Immature natural killer cell (primary cell): ENCODE measurements around the gene VPS29. TPM values are rescaled to one million over a fixed set of nuclear protein-coding genes. Genes with fewer than 3 reads are reported as not detected.
A peak's percentile ranks its signal among the peaks of the same experiment; 100 is the strongest.
"Not testable (repeated sequence)": the region's sequence is repeated elsewhere in the genome, so short reads cannot be mapped to it uniquely, and the experiment has no call there.

ENCODE experiments used
- DNase-seq, 3 donors: peaks; one replicate each; pipeline ENCODE4 v3.0.0; 2022; ENCODE audit warnings: mixed read lengths in 1 of 3
- H3K27ac Mint-ChIP-seq, 6 donors: one replicate each; pipeline ENCODE4 v1.8.0; 2020; ENCODE audit warnings: mixed read lengths in 6 of 6, mild to moderate bottlenecking in 5 of 6, inconsistent platforms in 4 of 6, moderate library complexity in 3 of 6
- H3K27me3 Mint-ChIP-seq, 3 donors: one replicate each; pipeline ENCODE4 v1.8.0; 2020 to 2021; ENCODE audit warnings: low read depth in 3 of 3, mild to moderate bottlenecking in 3 of 3, mixed read lengths in 3 of 3, moderate library complexity in 3 of 3, inconsistent platforms in 1 of 3
- H3K36me3 Mint-ChIP-seq, 3 donors: one replicate each; pipeline ENCODE4 v1.8.0; 2020; ENCODE audit warnings: mixed read lengths in 3 of 3, inconsistent platforms in 2 of 3, mild to moderate bottlenecking in 2 of 3
- H3K4me1 Mint-ChIP-seq, 2 donors: one replicate each; pipeline ENCODE4 v1.8.0; 2020; ENCODE audit warnings: inconsistent platforms in 2 of 2, mild to moderate bottlenecking in 2 of 2, mixed read lengths in 2 of 2, moderate library complexity in 1 of 2
- H3K4me3 Mint-ChIP-seq, 5 donors: one replicate each; pipeline ENCODE4 v1.8.0; 2020; ENCODE audit warnings: mild to moderate bottlenecking in 5 of 5, mixed read lengths in 5 of 5, inconsistent platforms in 3 of 5, moderate library complexity in 3 of 5
- H3K9me3 Mint-ChIP-seq, 6 donors: one replicate each; pipeline ENCODE4 v1.8.0; 2020; ENCODE audit warnings: mild to moderate bottlenecking in 6 of 6, mixed read lengths in 6 of 6, inconsistent platforms in 4 of 6, moderate library complexity in 3 of 6
- polyA plus RNA-seq, 3 donors: library from polyadenylated mRNA; unstranded; fragments of 300-500 nt; fragmentation: Illumina TruSeq; gene quantifications; one replicate each; pipeline ENCODE4 v1.2.3, GENCODE V29; 2021

VPS29 gene
- polyA plus RNA-seq, 3 donors from 2014 or later = 153 to 230 (median 206) TPM

DNA sequence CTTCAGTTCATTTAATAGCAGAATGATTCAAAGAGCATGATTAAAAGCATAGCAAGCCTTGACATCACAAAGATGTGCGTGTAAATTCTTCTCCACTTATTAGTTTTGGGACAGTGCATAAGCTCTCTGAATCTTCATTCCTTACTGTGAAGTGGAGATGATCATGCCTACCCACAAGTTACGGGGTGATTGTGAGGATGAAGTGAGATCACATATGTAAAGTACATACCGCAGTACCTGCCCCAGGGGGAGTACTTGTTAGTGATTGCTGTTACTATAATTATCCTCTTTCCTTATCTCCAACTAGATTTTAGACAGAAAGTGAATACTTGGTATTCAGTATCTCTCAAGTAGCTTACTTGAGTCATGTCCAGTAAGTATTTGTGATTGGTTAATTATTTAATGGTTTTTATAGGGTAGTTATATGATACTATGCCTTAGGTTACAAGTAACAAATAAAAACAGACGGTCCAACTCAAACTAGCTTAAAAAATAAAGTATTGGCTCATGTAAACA is 6.2 kb upstream of the VPS29 start:
- no peak for DNase-seq
- Mint-ChIP-seq H3K4me3 (no peak overlapping the region), H3K27me3 (no peaks in the 10 kb centered on the region), H3K36me3 (no peaks in the 10 kb centered on the region), H3K4me1 (peaks cover 2 to 4% of the 10 kb centered on the region in 2 donors), H3K27ac (no peak overlapping the region), H3K9me3 (no peaks in the 10 kb centered on the region)

DNA sequence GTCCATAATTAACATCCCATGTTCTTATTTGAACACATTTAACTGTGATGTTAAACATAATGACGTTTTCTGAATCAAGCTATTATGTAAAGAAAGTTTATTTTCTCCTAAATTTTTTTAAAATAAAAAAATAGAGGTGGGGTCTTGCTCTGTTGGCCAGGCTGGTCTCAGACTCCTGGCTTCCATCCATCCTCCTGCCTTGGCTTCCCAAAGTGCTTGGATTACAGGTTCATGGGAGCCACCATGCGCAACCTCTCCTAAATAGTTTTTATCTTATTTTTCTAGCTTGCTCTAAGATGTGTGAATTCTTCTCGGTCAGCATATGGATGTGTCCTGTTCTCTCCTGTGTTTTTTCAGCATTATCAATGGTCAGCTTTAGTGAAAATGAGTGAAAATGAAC is 3.4 kb upstream of the VPS29 start:
- peaks cover 25 to 30% of the 10 kb centered on the region in 2 donors for H3K4me1 Mint-ChIP-seq
- H3K9me3 Mint-ChIP-seq = no peaks in the 10 kb centered on the region
- no peak for DNase-seq
- no peaks in the 10 kb centered on the region for H3K36me3 Mint-ChIP-seq
- no peak overlapping the region for H3K27ac Mint-ChIP-seq
- no peak overlapping the region for H3K4me3 Mint-ChIP-seq
- peaks cover 11 to 14% (median 14%) of the 10 kb centered on the region in 3 donors for H3K27me3 Mint-ChIP-seq

DNA sequence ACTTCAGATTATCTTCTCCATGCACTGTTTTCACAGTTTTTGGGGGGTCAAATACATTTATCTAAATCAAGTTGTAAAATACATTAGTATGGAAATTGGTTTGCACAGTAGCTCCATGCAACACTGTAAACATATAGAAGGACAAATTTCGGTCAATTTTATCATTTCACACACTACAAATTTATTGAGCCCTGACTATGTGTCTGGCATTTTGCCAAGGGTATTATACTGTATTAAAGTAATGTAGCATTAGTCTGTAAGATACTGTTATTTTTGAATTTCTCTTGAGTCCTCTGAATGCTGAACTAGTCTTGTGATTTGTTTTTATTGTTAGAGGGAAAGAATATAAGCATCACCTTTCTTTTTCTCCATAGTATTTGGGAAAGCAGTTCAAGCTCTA is 1.5 kb upstream of the VPS29 start:
- no peaks in the 10 kb centered on the region for H3K36me3 Mint-ChIP-seq
- peaks cover 11 to 14% (median 14%) of the 10 kb centered on the region in 3 donors for H3K27me3 Mint-ChIP-seq
- peak overlapping the region in 4 of 5 donors; percentile 50 to 72 (median 56) for H3K4me3 Mint-ChIP-seq
- DNase-seq = no peak
- no peaks in the 10 kb centered on the region for H3K9me3 Mint-ChIP-seq
- H3K4me1 Mint-ChIP-seq = peaks cover 36 to 45% of the 10 kb centered on the region in 2 donors
- peak overlapping the region in 2 of 6 donors; percentile 40 to 72 for H3K27ac Mint-ChIP-seq

DNA sequence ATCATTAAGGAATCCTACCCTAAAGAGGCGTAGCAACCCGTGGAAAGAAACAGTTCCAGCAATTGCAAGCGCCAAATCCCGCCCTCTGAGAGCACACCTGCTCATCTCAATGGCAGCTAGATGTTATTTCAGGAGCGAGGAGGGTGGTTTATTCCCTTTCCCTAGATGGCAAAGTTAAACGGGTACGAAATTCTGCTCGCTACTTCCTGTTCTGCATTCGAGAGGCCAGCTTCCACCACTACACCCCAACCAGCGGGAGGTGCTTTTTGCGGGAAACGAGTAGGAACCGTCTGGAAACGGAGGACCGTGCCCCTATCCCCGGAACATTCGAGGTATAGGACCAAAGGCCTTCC is 536 bp downstream of the VPS29 start:
- no peak for DNase-seq
- H3K4me3 Mint-ChIP-seq = peak overlapping the region; percentile 93 to 98 (median 98)
- peaks cover 13 to 14% (median 14%) of the 10 kb centered on the region in 3 donors for H3K27me3 Mint-ChIP-seq
- H3K27ac Mint-ChIP-seq = peak overlapping the region; percentile 90 to 99 (median 96)
- H3K9me3 Mint-ChIP-seq = no peaks in the 10 kb centered on the region
- peaks cover 0 to under 1% (median 0%) of the 10 kb centered on the region in 3 donors for H3K36me3 Mint-ChIP-seq
- H3K4me1 Mint-ChIP-seq = peaks cover 36 to 45% of the 10 kb centered on the region in 2 donors

DNA sequence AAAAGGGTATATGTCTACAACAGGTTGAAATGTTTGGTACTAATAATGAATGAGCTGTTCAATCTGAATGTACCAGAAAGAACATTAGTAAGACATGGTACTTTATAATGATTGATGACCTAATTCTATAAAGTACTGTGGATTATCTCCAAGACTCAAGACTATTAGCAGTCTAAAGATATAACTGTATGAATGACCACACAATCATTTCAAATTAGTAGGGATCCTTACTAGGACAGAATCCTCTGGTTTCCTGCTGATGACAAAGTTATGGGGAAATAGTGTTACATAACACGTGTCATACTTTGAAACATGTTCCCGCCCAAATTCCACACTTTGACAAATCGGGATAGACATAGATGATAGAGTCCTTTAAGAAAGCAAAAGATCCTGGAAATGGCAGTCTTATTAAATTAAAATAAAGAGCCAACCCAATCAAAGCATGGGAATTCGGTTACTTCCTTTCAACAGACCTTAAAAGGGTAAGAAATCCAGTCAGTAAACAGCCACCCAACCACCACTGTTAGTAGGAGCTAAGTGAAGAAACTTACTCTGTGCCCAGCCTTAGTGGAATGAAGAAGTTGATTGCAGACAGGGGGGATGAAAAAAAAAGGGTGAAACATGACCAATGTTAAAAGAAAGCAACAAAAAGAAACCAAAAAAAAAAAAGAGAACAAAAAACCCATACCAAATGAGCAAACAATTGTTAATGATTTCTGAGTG is 2.8 kb downstream of the VPS29 start:
- Mint-ChIP-seq H3K4me3 (peak overlapping the region; percentile 28 to 66 (median 50)), H3K4me1 (peaks cover 36 to 45% of the 10 kb centered on the region in 2 donors), H3K36me3 (peaks cover 0 to 11% (median 11%) of the 10 kb centered on the region in 3 donors), H3K27ac (peak overlapping the region in 5 of 6 donors; percentile 61 to 79 (median 71)), H3K27me3 (peaks cover 13 to 14% (median 14%) of the 10 kb centered on the region in 3 donors), H3K9me3 (no peaks in the 10 kb centered on the region)
- no peak for DNase-seq

DNA sequence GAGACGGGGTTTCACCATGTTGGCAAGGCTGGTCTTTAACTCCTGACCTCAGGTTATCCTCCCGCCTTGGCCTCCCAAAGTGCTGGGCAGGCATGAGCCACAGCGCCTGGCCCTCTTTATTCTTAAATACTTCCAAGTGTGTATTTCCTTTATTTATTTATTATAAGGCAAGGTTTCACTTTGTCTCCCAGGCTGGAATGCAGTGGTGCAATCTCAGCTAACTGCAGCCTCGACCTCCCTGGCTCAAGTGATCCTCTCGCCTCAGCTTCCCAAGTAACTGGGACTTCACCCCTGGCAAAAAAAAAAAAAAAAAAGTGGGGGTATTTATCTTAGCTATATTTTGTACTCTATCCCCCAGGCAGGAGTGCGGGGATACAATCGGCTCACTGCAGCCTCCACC is 26.5 kb downstream of the VPS29 start:
- Mint-ChIP-seq H3K27me3 (no peaks in the 10 kb centered on the region), H3K9me3 (no peaks in the 10 kb centered on the region), H3K4me3 (no peak overlapping the region), H3K36me3 (no peaks in the 10 kb centered on the region), H3K4me1 (peaks cover 0 to 4% of the 10 kb centered on the region in 2 donors), H3K27ac (no peak overlapping the region)
- DNase-seq = no peak

DNA sequence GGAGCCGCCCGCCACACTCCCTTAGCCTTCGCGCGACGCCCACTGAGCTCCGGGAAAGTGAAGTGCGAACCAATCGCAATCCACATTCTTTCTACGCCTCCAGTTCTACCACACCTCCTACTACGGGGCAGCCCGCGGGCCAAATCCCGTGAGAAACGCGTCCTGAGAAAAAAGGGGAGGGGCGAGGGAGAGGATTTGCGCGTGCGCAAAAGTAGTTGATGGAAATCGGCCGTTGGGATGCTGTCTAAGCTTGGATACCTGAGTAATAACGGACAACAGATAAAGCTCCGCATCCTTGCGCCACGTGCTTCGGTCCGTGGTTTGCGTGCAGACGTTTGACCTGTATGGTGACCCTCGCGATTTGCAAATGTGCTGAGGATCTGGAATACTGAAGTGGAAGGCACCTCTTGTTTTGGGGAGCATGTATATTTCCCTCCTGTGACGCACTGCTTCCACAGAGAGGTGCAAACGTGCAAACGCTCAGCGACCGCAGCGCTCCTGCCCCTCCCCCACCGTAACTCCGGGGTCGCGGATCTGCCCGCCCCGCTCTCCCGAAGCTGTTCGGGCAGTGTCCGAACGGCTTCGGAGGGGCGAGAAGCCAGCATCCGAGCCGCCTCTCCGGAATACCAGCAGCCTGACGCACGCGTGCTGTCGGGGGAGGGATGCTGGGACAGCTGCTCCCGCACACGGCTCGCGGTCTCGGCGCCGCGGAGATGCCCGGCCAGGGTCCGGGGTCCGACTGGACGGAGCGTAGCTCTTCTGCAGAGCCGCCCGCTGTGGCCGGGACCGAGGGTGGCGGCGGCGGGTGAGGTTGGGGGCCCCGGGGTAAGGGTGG is 33.5 kb downstream of the VPS29 start, which contains the start of the genes FAM216A and GPN3:
Gene FAM216A (plus strand): TSS at position 632 of the 835 bp plus-strand sequence. CDS start 31 bp downstream, at position 663.
Gene GPN3 (minus strand): TSS at position 44 of the 835 bp plus-strand sequence. CDS start 54 bp downstream, outside the sequence.
- H3K4me1 Mint-ChIP-seq = peaks cover 35 to 38% of the 10 kb centered on the region in 2 donors
- peak within 1 kb of the TSS; percentile 90 to 95 (median 94) for H3K27ac Mint-ChIP-seq

DNA sequence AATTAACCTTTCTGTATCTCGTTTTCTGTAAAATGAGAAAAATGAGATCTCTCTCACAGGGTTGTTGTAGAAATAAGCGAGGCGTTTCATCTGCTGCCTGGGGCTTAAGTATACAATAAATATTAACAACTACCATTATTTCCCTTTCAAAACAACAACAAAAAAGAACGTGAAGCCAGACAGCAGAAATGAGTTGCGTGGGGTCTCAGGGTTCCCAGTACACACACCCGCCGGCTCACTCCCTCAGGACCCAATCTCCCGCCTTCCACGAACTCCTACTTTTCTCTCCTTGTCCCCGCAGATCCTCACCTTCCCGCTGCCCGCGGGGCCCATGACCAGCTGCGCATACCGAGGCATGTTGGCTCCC is 34.1 kb downstream of the VPS29 start:
- Mint-ChIP-seq H3K27ac (peak overlapping the region; percentile 87 to 95 (median 94)), H3K36me3 (peaks cover 3 to 4% (median 3%) of the 10 kb centered on the region in 3 donors), H3K27me3 (peaks cover 9 to 16% (median 11%) of the 10 kb centered on the region in 3 donors), H3K9me3 (no peaks in the 10 kb centered on the region), H3K4me3 (peak overlapping the region; percentile 93 to 100 (median 100)), H3K4me1 (peaks cover 35 to 38% of the 10 kb centered on the region in 2 donors)
- DNase-seq = no peak

More for the DNA sequence above, 33.5 kb downstream of the VPS29 start, which contains the start of the genes FAM216A and GPN3:
- DNase-seq = peak; percentile 95 to 97 (median 96)
- H3K9me3 Mint-ChIP-seq = no peaks in the 10 kb centered on the region
- H3K36me3 Mint-ChIP-seq = peaks cover 3 to 4% (median 3%) of the 10 kb centered on the region in 3 donors
- H3K27me3 Mint-ChIP-seq = peaks cover 9 to 16% (median 11%) of the 10 kb centered on the region in 3 donors
- peak within 1 kb of the TSS; percentile 93 to 100 (median 100) for H3K4me3 Mint-ChIP-seq

DNA sequence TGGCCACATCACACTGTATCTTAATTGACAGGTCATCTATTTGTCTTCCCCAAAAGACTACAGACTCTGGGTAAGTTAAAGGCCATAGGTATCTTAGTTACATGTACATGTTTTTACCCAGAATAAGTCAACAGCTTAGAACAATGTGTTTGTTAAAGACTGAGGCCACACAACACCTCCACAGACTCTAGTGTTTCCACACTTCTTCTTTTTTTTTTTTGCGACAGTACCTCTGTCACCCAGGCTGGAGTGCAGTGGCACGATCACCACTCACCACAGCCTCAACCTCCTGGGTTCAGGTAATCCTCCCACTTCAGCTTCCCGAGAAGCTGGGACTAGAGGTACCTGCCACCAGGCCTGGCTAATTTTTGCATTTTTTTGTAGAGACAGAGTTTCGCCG is 35.1 kb downstream of the VPS29 start:
- Mint-ChIP-seq H3K4me1 (peaks cover 37 to 42% of the 10 kb centered on the region in 2 donors), H3K27me3 (peaks cover 9 to 16% (median 11%) of the 10 kb centered on the region in 3 donors), H3K27ac (no peak overlapping the region), H3K4me3 (peak overlapping the region; percentile 18 to 42 (median 23)), H3K36me3 (peaks cover 3 to 7% (median 4%) of the 10 kb centered on the region in 3 donors), H3K9me3 (no peaks in the 10 kb centered on the region)
- DNase-seq = no peak

DNA sequence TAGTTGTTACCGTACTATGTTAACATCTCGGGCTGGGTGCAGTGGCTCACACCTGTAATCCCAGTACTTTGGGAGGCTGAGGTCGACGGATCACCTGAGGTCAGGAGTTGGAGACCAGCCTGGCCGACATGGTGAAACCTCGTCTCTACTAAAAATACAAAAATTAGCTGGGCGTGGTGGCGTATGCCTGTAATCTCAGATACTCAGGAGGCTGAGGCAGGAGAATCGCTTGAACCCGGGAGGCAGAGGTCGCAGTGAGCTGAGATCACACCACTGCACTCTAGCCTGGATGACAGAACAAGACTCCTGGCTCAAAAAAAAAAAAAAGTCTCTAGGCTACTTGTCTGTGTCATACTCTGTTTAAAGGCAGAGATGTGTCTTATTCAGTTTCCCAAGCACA is 36.1 kb downstream of the VPS29 start:
- not testable (repeated sequence) for H3K36me3 Mint-ChIP-seq, H3K9me3 Mint-ChIP-seq, H3K4me3 Mint-ChIP-seq, DNase-seq, H3K27ac Mint-ChIP-seq
- Mint-ChIP-seq H3K4me1 (peaks cover 37 to 42% of the 10 kb centered on the region in 2 donors), H3K27me3 (peaks cover 9 to 16% (median 11%) of the 10 kb centered on the region in 3 donors)

DNA sequence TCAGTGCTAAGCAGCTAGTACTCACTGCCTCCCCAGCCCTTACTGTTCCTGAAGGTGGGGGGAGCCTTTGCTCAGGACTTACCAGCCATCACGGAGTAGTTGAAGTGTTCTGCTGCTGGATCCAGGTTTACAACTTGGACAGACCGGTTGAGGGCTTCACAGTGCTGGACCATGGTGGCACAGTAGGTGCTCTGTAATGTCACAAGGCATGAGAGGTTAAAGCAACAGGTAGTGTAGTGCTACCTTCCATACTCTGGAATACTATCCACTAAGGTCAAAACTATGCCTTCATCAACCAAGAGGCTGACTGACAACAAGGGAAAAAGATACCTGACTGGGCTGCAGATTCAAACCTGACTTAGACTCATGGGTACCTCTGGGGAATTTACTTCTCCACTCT is 36.9 kb downstream of the VPS29 start:
- no peak overlapping the region for H3K27ac Mint-ChIP-seq

DNA sequence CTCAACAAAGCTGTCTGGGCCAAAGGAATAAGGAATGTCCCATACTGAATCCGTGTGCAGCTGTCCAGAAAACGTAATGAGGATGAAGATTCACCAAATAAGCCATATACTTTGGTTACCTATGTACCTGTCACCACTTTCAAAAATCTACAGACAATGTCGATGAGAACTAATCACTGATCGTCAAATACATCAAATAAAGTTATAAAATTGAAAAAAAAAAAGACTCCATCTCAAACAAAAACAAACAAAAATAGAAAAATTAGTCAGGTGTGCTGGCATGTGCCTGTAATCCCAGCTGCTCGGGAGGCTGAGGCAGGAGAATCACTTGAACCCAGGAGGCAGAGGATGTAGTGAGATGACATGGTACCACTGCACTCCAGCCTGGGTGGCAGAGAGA is 40.7 kb downstream of the VPS29 start:
- peaks cover 8 to 11% of the 10 kb centered on the region in 2 donors for H3K4me1 Mint-ChIP-seq
- not testable (repeated sequence) for DNase-seq, H3K27me3 Mint-ChIP-seq, H3K4me3 Mint-ChIP-seq, H3K9me3 Mint-ChIP-seq, H3K27ac Mint-ChIP-seq
- peaks cover 11 to 13% (median 12%) of the 10 kb centered on the region in 3 donors for H3K36me3 Mint-ChIP-seq

More for the DNA sequence above, 36.9 kb downstream of the VPS29 start:
- no peaks in the 10 kb centered on the region for H3K9me3 Mint-ChIP-seq
- peaks cover 9 to 16% (median 11%) of the 10 kb centered on the region in 3 donors for H3K27me3 Mint-ChIP-seq
- H3K4me1 Mint-ChIP-seq = peaks cover 37 to 41% of the 10 kb centered on the region in 2 donors
- no peak for DNase-seq
- no peak overlapping the region for H3K4me3 Mint-ChIP-seq
- peaks cover 6 to 7% (median 6%) of the 10 kb centered on the region in 3 donors for H3K36me3 Mint-ChIP-seq

DNA sequence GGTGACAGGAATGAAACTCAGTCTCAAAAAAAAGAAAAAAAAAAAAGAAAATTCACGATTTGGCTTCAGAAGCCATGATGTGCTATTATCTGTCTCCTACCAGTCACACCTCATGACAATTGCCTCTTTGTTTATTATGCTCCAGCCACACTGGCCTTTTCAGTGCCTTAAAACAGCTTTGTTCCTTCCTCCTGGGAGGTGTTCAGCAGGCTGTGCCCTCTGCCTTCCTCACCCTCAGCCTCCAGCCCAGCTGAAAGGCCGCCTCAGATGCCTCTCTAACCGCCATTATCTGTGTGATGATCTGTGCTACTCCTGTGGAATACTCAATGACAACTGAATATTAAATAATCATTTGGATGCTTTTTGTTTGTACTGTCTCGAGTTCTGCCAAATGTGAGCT is 43.2 kb downstream of the VPS29 start:
- Mint-ChIP-seq H3K27ac (no peak overlapping the region), H3K36me3 (peaks cover 8 to 15% (median 11%) of the 10 kb centered on the region in 3 donors), H3K4me3 (no peak overlapping the region), H3K9me3 (no peaks in the 10 kb centered on the region), H3K27me3 (no peaks in the 10 kb centered on the region), H3K4me1 (peaks cover 2 to 4% of the 10 kb centered on the region in 2 donors)
- DNase-seq = no peak
